Activated CD4-positive, alpha-beta T cell treated with anti-CD3 and anti-CD28 coated beads for 24 hours (primary cell): ENCODE results near the gene ABI2.

Experiments used
- DNase-seq, 2 donors: peaks; one replicate each; pipeline ENCODE4 v3.0.0-alpha.2; 2020; ENCODE audit warnings: low read depth in 2 of 2

The ABI2 gene

GRCh38 chr2:203476881-203477280 is 148.7 kb downstream of the ABI2 start:
- no peak for DNase-seq

GRCh38 chr2:203480623-203481022 is 152.4 kb downstream of the ABI2 start:
- DNase-seq, result no peak

DNA sequence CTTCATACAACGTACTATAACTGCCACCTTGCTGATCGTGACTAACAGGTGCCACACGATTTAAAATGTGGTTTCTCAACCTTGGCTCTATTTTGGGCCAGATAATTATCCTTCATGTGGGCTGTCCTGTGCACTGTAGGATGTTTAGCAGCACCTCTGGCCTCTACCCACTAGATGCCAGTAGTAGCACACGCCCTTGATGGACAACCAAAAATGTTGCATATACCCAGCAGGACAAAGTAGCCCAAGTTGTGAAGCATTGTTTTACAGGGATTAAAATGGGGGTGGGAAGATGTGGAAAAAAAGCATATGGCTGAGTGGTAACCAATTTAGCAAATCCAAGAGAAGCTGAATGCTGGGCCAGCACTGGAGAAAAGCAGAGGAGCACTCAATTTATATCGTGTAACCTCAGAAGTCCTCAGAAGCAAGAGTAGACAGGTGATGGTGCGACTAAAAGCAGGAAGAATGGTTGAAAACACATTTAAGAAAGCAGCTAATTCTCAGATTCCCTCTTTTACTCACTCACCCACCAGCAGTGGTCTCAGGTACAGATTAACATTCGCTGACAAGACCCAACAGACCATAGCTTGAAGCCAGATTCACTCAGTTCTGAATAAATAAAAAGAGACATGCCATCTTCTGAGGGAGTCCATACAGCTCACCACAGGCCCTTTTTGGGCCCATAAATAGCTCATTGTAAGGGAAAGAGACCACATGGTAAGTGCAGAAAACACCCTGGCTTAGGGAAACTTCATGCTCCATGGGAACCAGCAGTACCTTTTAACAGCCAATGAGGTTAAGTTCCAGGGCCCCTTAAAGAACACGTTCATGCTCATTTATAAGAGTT is 156.3 kb downstream of the ABI2 start:
- peak; percentile 6 to 27 for DNase-seq

DNA sequence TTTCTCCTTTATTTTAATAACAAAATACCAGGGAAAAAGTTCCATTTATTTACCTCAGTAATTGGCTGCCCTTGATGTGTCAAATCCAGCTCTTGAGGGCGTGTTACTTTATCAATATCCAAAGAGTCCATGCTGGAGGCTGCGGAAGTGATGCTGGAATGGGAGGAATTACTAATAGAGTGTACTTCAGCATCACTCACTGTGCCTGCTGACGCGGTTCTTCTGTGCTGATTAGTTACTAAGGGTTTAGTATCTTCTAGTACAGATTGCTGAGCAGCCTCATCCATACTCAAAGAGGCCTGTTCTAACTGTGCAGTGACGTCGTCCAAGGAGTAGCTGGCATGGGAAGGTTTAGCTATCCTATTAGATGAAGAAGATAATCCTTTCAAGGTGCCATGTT is 161.3 kb downstream of the ABI2 start:
- DNase-seq, result no peak

GRCh38 chr2:203490391-203490790 is 162.2 kb downstream of the ABI2 start:
- DNase-seq, result no peak

DNA sequence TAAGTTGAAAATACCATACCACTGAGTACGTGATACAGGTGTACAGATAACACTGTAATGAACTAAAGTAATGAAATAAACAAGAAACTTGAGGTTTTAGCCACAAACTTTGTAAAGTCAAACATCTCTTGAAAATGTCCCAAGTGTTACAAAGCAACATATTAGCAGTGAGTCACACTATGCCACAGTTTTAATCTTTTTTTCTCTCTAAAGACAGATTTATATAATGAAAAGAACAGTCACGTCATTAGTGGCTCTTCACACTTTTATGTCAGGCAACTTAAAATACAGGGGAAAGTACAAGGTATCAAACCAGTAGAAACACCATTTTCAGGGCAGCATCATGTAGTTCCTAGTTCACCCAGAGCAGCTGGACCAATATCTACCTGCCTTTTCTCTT is 164.8 kb downstream of the ABI2 start:
- DNase-seq, result no peak
